Measurements from ENCODE around the gene C17orf50.

GRCh38 chr17:35797370-35797769, 36.7 kb downstream of the C17orf50 start:
- TF ChIP-seq POLR2A (IDR thresholded peaks at IDR 0.05; ENCODE audit: borderline replicate concordance, extremely low read depth, insufficient read depth, insufficient read length) (no peak), SP1 (IDR thresholded peaks at IDR 0.05; ENCODE audit: low read depth) (no peak)

Measured in HCT116 (cell line).